GM12874 (cell line): ENCODE results near the gene SETD7.
A peak's percentile ranks its signal among the peaks of the same experiment; 100 is the strongest.

Source experiments
- CTCF ChIP-seq: IDR thresholded peaks from 2 replicates; pipeline ENCODE4 v1.5.1; 2011; ENCODE audit warnings: low read depth, mild to moderate bottlenecking, control low read depth, low read length, moderate library complexity; ENCODE audit not compliant: insufficient read depth

The SETD7 gene

GRCh38 chr4:139568206-139568955 is 12.4 kb upstream of the SETD7 start:
- TF ChIP-seq CTCF = no peak

- TF ChIP-seq CTCF = no peak
These were observed 11.3 kb upstream of the SETD7 start for GRCh38 chr4:139567159-139567870.

GRCh38 chr4:139564502-139564901 is 8.5 kb upstream of the SETD7 start:
- 0 out of 2 replicates have a peak, but pooled peaks have one; percentile 4 for TF ChIP-seq CTCF

GRCh38 chr4:139563515-139563914 is 7.5 kb upstream of the SETD7 start:
- TF ChIP-seq CTCF = no peak

- TF ChIP-seq CTCF = no peak
These were observed 6.8 kb upstream of the SETD7 start for GRCh38 chr4:139562839-139563238.

GRCh38 chr4:139562067-139562684 is 6.2 kb upstream of the SETD7 start:
- no peak for TF ChIP-seq CTCF

- TF ChIP-seq CTCF = no peak
These were observed 4.5 kb upstream of the SETD7 start for GRCh38 chr4:139560406-139561104.
